Measurements from ENCODE around the gene OR6X1.

Gene OR6X1

GRCh38 chr11:123754101-123754568, at the start of gene OR6X1:
OR6X1 (minus strand) TSS chr11:123754518; CDS start chr11:123754518, 0 bp downstream.
- in situ Hi-C loops (cut with MboI; ENCODE audit: low sequenced_read_pairs), result no loop called here

- in situ Hi-C loops (cut with MboI; ENCODE audit: low sequenced_read_pairs), result no loop called here
Measured at GRCh38 chr11:123801765-123802164, 47.4 kb upstream of the OR6X1 start.

DNA sequence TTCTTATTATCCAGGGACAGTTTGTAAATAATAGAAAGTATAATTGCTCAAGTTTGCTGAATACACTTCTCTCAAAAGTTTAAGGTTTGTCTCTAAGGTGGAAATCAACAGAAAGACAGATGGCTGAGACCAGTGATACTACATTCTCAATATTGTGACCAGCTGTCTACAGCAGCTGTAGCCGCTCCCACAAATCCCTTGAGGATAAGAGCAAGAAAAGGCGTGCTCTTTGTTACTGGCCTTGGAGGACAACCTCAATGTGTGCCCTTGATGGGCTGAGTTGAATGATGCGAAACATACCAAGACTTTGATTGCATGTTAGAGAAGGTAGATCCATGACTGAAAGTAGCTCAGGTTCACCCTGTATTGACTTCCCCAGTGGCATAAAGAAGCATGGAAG, 45.7 kb upstream of the OR6X1 start:
- in situ Hi-C loops (cut with MboI; ENCODE audit: low sequenced_read_pairs), result no loop called here

DNA sequence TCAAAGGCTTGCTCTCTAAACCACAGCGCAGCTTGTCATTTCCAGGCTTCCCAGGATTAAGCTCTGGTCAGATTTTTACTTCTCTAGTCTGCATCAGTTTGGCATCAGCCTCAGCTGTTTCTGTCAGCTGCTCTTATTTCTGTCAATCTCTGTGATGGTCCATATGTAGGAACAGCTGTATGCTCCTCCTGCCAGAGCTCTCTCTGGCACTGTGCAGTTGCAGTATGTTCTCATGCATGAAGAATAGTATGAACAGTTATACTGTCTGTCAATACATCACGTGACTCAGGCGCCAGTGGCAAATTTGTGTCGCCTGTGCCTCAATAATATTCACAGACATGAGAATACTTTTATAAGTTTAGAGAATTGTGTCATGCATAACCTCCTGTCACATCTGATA, 45.1 kb upstream of the OR6X1 start:
- in situ Hi-C loops (cut with MboI; ENCODE audit: low sequenced_read_pairs), result no loop called here

DNA sequence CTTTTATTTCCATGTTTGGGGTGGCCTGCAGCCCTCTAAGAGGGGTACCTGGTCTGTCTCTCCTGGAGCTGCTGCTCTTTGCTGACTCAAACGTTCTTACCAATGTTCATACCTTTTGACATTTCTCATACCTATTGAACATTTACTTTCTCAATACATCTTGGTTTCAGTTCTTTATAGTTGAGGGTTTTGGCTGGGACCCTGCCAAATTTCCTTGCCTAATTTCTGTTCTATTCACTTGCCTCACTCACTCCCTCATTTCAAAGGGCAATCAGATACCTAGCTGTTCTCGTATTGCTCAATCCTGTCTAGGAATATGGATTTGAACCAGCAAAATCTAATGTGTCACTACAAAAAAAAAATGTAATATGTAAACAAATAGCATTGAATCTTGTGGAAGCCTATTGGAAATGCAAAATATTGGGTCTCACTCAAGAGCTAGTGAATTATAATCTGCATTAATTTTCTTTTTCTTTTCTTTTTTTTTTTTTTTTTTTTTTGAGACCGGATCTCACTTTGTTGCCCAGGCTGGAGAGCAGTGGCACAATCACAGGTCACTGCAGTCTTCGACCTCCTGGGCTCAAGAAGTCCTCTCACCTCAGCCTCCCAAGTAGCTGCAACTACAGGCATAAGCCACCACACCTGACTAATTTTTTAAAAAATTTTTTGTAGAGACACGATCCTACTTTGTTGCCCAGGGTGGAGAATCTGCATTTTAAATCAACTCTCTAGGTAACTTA, 44.4 kb upstream of the OR6X1 start:
- in situ Hi-C loops (cut with MboI; ENCODE audit: low sequenced_read_pairs), result no loop called here

GRCh38 chr11:123798079-123798478, 43.8 kb upstream of the OR6X1 start:
- in situ Hi-C loops (cut with MboI; ENCODE audit: low sequenced_read_pairs), result no loop called here

DNA sequence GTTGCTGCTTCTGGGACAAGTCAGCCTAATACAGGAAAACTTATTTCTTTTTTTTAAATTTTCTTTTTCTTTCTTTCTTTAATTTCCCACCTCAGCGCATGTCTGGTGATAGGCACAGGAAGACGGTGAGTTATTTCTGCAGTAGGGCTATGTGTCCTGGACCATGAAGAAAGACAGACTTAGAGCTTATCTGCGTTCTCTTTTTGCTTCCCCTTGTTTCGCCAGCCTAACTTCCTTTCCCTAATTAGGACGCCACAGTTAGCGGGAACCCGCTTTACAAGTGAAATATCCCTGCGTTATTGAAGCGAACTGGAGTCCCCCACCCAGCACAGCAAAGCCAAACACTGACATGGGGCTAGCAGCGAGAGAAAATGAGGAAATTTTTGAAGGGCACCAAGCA, 43.2 kb upstream of the OR6X1 start:
- in situ Hi-C loops (cut with MboI; ENCODE audit: low sequenced_read_pairs), result no loop called here

GRCh38 chr11:123797114-123797513, 42.8 kb upstream of the OR6X1 start:
- in situ Hi-C loops (cut with MboI; ENCODE audit: low sequenced_read_pairs), result no loop called here

DNA sequence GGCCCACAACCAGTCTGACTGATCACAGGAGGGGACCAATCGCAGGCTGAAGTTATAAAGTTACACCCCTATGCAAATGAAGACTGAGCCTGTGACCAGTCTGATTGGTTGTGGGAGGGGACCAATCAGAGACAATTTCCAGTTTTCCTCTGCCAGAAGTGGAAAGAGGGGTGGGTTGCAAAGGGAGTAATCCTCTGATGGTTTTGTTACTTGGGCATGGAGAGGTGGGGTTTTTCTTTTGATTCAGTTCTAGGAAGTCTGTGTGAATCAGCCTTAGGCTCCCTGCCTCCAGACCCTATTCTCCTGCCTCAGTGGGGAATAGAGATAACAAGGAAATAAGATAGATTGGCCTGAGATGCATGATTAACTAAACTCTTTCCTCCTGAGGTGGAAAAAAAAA, 41.9 kb upstream of the OR6X1 start:
- in situ Hi-C loops (cut with MboI; ENCODE audit: low sequenced_read_pairs), result no loop called here

- in situ Hi-C loops (cut with MboI; ENCODE audit: low sequenced_read_pairs), result no loop called here
Measured at GRCh38 chr11:123783536-123783935, 29.2 kb upstream of the OR6X1 start.

DNA sequence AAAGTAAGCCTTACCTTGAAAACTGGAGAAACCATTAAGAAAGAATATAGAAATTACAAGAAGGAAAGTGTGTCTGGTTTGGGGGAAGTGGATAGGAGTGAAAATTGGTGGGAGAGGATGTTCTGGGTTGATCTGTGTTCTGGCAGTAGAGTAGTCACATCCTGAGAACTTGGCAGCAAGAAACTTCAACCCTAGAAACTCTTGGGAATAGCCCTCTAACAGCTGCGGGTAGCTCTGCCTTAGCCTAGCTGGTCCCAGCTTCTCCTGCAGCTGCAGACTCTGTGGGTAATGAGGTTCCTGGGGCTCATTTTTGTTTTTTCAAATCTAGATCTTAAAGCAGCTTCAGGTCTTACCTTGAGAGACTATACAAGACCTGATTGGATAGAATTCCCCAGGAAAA, 24.2 kb upstream of the OR6X1 start:
- in situ Hi-C loops (cut with MboI; ENCODE audit: low sequenced_read_pairs), result no loop called here

DNA sequence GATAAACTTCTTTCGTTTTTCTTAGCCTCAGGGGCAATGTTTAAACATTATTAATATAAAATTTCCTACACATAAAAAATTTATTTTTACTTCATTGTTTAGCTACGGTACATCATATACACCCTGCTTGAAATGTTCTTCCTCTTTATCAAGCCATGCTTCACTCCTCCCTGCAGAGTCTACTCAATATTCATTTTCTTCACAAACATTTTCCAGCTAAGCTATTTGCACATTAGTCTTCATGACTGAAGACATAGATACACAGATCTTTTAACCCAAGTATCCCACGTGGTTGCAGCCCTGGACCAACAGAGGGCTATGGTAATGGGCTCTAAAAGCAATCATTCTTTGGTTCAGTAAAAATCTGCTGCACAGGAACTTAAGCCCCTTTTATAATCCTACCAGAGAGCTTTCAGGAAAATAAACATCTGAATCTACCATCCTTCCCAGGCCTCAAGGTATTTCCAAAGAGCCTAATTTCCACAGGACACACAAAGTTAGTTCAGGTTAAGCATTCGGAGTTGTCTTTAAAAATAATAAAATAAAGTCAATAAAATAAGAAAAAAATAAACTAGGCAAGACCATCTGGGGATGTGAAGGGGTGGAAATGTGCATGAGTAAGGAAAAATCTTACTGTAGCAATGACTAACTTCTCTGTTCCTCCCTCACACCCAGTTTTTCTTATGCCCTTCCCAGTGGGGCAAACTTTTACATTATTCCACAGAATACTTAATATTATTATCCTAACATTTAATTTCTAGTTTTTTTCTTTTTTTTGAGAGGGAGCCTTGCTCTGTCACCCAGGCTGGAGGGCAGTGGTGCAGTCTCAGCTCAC, 21.6 kb upstream of the OR6X1 start:
- in situ Hi-C loops (cut with MboI; ENCODE audit: low sequenced_read_pairs), result no loop called here

- in situ Hi-C loops (cut with MboI; ENCODE audit: low sequenced_read_pairs), result no loop called here
Measured at GRCh38 chr11:123775289-123775688, 21.0 kb upstream of the OR6X1 start.

- in situ Hi-C loops (cut with MboI; ENCODE audit: low sequenced_read_pairs), result no loop called here
Measured at GRCh38 chr11:123773959-123774358, 19.6 kb upstream of the OR6X1 start.

- in situ Hi-C loops (cut with MboI; ENCODE audit: low sequenced_read_pairs), result no loop called here
Measured at GRCh38 chr11:123773026-123773425, 18.7 kb upstream of the OR6X1 start.

DNA sequence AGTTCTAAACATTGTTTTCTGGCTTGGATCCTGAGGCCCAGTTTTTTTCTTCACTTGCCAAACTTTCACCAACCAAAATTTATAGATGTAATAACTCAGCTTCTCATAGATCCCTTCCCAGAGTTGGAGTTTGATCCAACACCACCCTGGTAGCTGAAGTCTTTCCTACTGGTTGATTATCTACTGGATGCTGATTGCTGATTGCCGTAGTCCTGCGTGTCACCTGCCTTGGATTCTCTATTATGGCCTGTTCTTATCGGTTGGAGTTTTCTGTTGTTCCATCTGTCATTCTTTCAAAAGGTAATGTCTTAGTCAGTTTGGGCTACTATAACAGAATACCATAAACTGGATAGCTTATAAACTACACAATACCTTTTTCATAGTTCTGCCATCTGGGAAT, 17.3 kb upstream of the OR6X1 start:
- in situ Hi-C loops (cut with MboI; ENCODE audit: low sequenced_read_pairs), result no loop called here

- in situ Hi-C loops (cut with MboI; ENCODE audit: low sequenced_read_pairs), result no loop called here
Measured at GRCh38 chr11:123770712-123771111, 16.4 kb upstream of the OR6X1 start.

- in situ Hi-C loops (cut with MboI; ENCODE audit: low sequenced_read_pairs), result no loop called here
Measured at GRCh38 chr11:123765601-123766000, 11.3 kb upstream of the OR6X1 start.

DNA sequence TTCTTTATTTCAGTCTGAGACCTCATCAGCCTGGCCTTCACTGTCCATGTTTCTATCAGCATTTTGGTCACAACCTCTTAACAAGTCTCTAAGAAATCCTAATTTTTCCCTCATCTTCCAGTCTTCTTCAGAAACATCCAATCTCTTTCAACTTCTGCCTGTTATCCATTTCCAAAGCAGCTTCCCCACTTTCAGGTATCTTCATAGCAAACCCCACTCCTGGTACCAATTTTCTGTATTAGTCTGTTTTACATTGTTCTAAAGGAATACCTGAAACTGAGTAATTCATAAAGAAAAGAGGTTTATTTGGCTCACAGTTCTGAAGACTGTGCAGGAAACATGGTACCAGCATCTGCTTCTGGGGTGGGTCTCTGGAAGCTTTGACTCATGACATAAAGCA, 8.1 kb upstream of the OR6X1 start:
- in situ Hi-C loops (cut with MboI; ENCODE audit: low sequenced_read_pairs), result no loop called here

GRCh38 chr11:123760894-123761293, 6.6 kb upstream of the OR6X1 start:
- in situ Hi-C loops (cut with MboI; ENCODE audit: low sequenced_read_pairs), result no loop called here

DNA sequence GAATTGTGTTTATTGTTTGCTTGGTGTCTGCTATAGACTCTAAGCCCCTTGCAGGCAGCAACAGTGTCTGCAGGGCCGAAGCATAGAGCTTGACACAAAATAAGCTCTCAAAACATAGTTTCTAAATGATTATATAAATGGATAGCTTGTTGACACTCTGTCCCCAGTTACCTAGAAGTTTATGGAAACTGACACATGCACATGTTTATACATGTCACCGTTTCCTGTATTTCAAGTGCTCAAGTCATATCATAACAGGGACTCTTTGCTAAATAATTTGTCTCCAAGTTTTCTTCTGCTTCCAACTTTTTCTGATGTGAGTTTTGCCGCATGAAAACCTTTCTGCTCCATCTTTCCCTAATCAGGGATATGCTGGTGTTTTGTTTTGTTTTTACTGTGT, 3.7 kb upstream of the OR6X1 start:
- in situ Hi-C loops (cut with MboI; ENCODE audit: low sequenced_read_pairs), result no loop called here

GRCh38 chr11:123755813-123756212, 1.5 kb upstream of the OR6X1 start:
- in situ Hi-C loops (cut with MboI; ENCODE audit: low sequenced_read_pairs), result no loop called here

Measured in HL-60/S4 (cell line).